Prostate gland (tissue), 2 donors: ENCODE results near the gene OSBPL8. TPM values are rescaled to one million over a fixed set of nuclear protein-coding genes. Genes with fewer than 3 reads are reported as not detected.

Experiments
- DNase-seq: peaks from one replicate; pipeline ENCODE4 v3.0.0-alpha.2; 2019; ENCODE audit warnings: low spot score
- H3K27ac ChIP-seq, 2 donors: fragments of 200-600 bp; sonication (generic); 2 replicates each; pipeline ENCODE4 v1.5.1; 2017 to 2019
- H3K27me3 ChIP-seq: fragments of 200-600 bp; sonication (generic); replicated peaks from 2 replicates; pipeline ENCODE4 v1.5.1; 2019; ENCODE audit not compliant: insufficient read depth
- H3K36me3 ChIP-seq, 2 donors: fragments of 200-600 bp; sonication (generic); 1 replicate in 1 of 2; 2 replicates in 1 of 2; pipeline versions ENCODE4 v1.5.1 to v1.8.1; 2017 to 2019
- H3K4me1 ChIP-seq: fragments of 200-600 bp; sonication (generic); replicated peaks from 2 replicates; pipeline ENCODE4 v1.5.1; 2019
- H3K4me3 ChIP-seq, 2 donors: fragments of 200-600 bp; sonication (generic); 2 replicates each; pipeline ENCODE4 v1.5.1; 2017 to 2019
- H3K9me3 ChIP-seq: fragments of 200-600 bp; sonication (generic); 2 replicates; pipeline ENCODE4 v1.5.1; 2017
- POLR2A ChIP-seq: fragments of 450-650 bp; IDR thresholded peaks from one replicate; pipeline ENCODE4 v1.6.1; 2016; ENCODE audit warnings: antibody characterized with exemption, mild to moderate bottlenecking
- POLR2AphosphoS5 ChIP-seq: sonication (generic); formaldehyde crosslinking; IDR thresholded peaks from one replicate; pipeline ENCODE4 v1.6.1; 2017; ENCODE audit warnings: antibody characterized with exemption
- WGBS: methylation state at CpG from one replicate; pipeline ENCODE4 v1.1.5; 2018; 5-methylcytosine and 5-hydroxymethylcytosine counted together
- intact Hi-C: fragments of 100-400 bp; cut with DNase I; formaldehyde crosslinking; loops from one replicate; pipeline ENCODE4 v1.14.2; 2022
- total RNA-seq, 2 donors: library from RNA; depleted of rRNA; stranded (reverse); fragments of >200 nt; gene quantifications; one replicate each; pipeline ENCODE4 v1.1.0, GENCODE V29; 2016
- TF ChIP-seq, protein P1 (sequence below), 4 experiments: fragments of 200-600 bp in 2 of 4; fragments of 450-650 bp in 2 of 4; sonication (generic) in 2 of 4; IDR thresholded peaks; 1 replicate in 3 of 4; 2 replicates in 1 of 4; pipeline ENCODE4 v1.5.1; 2016 to 2019; ENCODE audit warnings: antibody characterized with exemption in 4 of 4, mild to moderate bottlenecking in 2 of 4, moderate library complexity in 2 of 4

The OSBPL8 gene
- total RNA-seq, 2 donors from 2014 or later = 50.6 to 54.2 TPM

DNA sequence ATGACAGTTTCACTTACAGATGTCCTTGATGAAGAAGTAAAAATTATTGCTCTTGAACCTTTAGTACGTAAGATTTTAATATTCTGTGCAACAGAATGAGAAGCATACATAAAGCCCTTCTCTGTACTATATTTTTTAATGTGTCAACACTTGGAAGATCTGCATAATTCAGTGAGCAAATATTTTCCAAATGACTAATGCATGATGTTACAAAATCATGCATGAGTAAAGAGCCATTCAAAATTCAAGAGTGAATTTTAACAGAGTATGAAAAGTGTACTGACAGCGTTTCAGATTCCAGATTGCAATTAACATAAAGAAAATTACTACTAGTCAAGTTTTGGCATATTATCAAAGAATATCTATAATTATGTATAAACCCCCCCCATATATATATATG is 110.0 kb downstream of the OSBPL8 start:
- H3K36me3 ChIP-seq = no peaks in the 10 kb centered on the region
- H3K27me3 ChIP-seq = no peaks in the 10 kb centered on the region
- H3K9me3 ChIP-seq = no peaks in the 10 kb centered on the region
- no peak overlapping the region for H3K27ac ChIP-seq
- TF ChIP-seq, protein P1, sequence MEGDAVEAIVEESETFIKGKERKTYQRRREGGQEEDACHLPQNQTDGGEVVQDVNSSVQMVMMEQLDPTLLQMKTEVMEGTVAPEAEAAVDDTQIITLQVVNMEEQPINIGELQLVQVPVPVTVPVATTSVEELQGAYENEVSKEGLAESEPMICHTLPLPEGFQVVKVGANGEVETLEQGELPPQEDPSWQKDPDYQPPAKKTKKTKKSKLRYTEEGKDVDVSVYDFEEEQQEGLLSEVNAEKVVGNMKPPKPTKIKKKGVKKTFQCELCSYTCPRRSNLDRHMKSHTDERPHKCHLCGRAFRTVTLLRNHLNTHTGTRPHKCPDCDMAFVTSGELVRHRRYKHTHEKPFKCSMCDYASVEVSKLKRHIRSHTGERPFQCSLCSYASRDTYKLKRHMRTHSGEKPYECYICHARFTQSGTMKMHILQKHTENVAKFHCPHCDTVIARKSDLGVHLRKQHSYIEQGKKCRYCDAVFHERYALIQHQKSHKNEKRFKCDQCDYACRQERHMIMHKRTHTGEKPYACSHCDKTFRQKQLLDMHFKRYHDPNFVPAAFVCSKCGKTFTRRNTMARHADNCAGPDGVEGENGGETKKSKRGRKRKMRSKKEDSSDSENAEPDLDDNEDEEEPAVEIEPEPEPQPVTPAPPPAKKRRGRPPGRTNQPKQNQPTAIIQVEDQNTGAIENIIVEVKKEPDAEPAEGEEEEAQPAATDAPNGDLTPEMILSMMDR (IDR thresholded peaks at IDR 0.05) = no peak
- TF ChIP-seq POLR2A = no peak
- TF ChIP-seq POLR2AphosphoS5 = no peak
- H3K4me3 ChIP-seq = no peak overlapping the region
- no peaks in the 10 kb centered on the region for H3K4me1 ChIP-seq
- intact Hi-C loops = no loop called here
- 85% methylated on average over 2 of the region's 2 CpGs for WGBS
- DNase-seq = no peak

DNA sequence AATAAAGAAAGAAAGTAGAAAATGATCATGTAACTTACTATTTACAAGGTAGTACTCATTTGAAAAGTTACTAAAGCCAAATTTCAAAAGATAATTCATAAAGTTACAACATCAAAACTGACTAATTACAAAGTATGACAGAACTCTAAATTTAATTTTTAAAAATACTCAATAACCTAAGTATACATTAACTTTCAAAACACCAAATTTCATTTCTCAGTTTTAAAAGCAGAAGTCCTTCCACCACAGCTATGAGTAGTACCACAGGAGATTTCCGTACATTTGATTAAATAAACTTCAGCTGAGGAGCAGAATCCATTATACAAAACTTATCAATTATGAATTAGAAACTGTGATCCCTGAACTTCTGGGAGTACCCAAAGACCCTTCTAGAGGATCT is 110.6 kb downstream of the OSBPL8 start:
- Histone ChIP-seq H3K4me3 (no peak overlapping the region), H3K36me3 (no peaks in the 10 kb centered on the region), H3K27me3 (no peaks in the 10 kb centered on the region), H3K9me3 (no peaks in the 10 kb centered on the region), H3K4me1 (no peaks in the 10 kb centered on the region), H3K27ac (no peak overlapping the region)
- 89% methylated on average over 1 of the region's 1 CpG for WGBS
- no peak for TF ChIP-seq POLR2A
- TF ChIP-seq, protein P1 (IDR thresholded peaks at IDR 0.05) = no peak
- TF ChIP-seq POLR2AphosphoS5 = no peak
- intact Hi-C loops = no loop called here
- DNase-seq = no peak

DNA sequence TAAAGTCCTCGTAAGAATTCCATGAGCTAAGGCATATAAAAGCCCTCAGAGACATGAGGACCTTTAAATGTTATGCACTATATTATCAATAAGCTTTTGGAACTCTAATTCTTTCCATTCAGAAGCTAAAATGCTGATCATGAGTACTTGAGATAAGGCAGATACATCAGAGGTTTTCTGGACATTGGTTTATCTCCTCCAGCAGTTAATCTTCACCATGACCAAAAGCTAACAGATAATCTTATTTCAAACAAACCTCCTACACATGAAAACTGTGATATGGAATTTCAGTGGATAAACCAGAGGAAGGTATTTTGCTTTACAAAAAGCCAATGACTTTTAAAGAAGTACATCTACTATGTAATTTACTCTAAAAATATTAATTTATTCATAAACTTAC is 113.5 kb downstream of the OSBPL8 start:
- Histone ChIP-seq H3K36me3 (no peaks in the 10 kb centered on the region), H3K9me3 (no peaks in the 10 kb centered on the region), H3K4me3 (no peak overlapping the region), H3K4me1 (no peaks in the 10 kb centered on the region), H3K27me3 (no peaks in the 10 kb centered on the region), H3K27ac (no peak overlapping the region)
- no peak for DNase-seq
- intact Hi-C loops = no loop called here
- TF ChIP-seq, protein P1 (IDR thresholded peaks at IDR 0.05) = no peak
- no peak for TF ChIP-seq POLR2A
- TF ChIP-seq POLR2AphosphoS5 = no peak
- WGBS = 100% methylated on average over 1 of the region's 1 CpG

DNA sequence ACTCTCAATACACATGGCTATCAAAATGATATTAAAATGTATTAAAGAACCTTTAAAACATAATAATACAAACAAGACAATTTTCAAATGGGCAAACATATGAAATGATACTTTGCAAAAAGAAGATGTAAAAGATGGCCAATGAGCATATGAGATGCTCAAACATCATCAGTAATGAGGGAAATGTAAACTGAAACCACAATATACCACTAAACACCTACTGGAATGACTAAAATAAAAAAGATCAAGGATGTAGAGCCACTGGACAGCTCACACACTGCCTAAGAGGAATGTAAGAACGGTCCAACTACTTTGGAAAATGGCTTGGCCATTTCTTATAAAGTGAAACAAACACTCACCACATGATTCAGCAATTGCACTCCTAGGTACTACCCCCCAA is 114.1 kb downstream of the OSBPL8 start:
- TF ChIP-seq, protein P1 (IDR thresholded peaks at IDR 0.05) = no peak
- TF ChIP-seq POLR2A (no peak), POLR2AphosphoS5 (no peak)
- WGBS = 86% methylated on average over 1 of the region's 1 CpG
- intact Hi-C loops = no loop called here
- Histone ChIP-seq H3K4me1 (no peaks in the 10 kb centered on the region), H3K27ac (no peak overlapping the region), H3K36me3 (no peaks in the 10 kb centered on the region), H3K9me3 (no peaks in the 10 kb centered on the region), H3K27me3 (no peaks in the 10 kb centered on the region), H3K4me3 (no peak overlapping the region)
- DNase-seq = no peak

DNA sequence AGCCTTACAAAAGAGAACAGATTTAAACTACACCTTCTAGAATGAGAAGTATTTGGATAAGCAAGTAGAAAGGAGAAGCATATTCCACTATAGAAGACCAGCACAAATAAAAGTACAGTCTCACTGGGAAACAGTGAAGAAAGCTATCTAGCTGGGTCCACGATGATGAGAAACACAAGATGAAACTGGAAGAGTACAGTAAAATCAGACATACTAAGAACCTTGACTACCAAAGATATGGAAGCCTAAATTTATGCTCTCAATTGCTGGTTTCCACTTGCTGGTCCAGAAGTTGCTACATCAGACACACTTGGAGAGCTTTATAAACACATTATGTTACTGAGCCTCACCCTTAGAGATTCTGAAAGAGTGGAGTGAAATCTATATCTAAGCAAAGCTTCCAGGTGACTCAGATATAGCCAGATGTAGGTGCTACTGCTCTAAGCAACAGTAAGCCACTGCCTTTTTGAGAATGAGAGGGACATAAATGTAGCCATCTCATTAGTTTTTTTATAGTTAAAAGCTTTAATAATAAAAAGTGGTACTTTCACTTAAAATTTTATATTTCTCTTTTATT is 115.1 kb downstream of the OSBPL8 start:
- Histone ChIP-seq H3K4me1 (no peaks in the 10 kb centered on the region), H3K27ac (no peak overlapping the region), H3K4me3 (no peak overlapping the region), H3K27me3 (no peaks in the 10 kb centered on the region), H3K36me3 (no peaks in the 10 kb centered on the region), H3K9me3 (no peaks in the 10 kb centered on the region)
- TF ChIP-seq, protein P1 (IDR thresholded peaks at IDR 0.05) = no peak
- TF ChIP-seq POLR2A (no peak), POLR2AphosphoS5 (no peak)
- DNase-seq = no peak
- intact Hi-C loops = no loop called here
- 92% methylated on average over 1 of the region's 1 CpG for WGBS
